ENCODE measurements around the gene RGS14. TPM values are rescaled to one million over a fixed set of nuclear protein-coding genes. Genes with fewer than 3 reads are reported as not detected.

Gene RGS14
- total and polyA plus RNA-seq, 12 donors = 2.2 to 9.6 (median 4.1) TPM

- 91 to 94% methylated on average over 13 of the region's 13 CpGs for WGBS, 2 donors
- no peak for DNase-seq
- Histone ChIP-seq H3K27me3 (no peaks in the 10 kb centered on the region), H3K4me3 (peak overlapping the region in 1 of 10 donors; percentile 67), H3K27ac (peak overlapping the region in 1 of 10 donors; percentile 97), H3K9me3 (no peaks in the 10 kb centered on the region), H3K36me3 (peaks cover 0 to 25% (median 7%) of the 10 kb centered on the region in 9 donors), H3K4me1 (peaks cover 14 to 79% (median 30%) of the 10 kb centered on the region in 9 donors)
- no peak for TF ChIP-seq CTCF (IDR thresholded peaks at IDR 0.05)
- ATAC-seq = no peak
- intact Hi-C loops (cut with DNase I) = loop anchor here in 4 of 10 donors (5.0 to 10.0 kb wide), 5 partner anchors 54 to 194 kb away; partner anchors contain the start of genes PDLIM7 (in 2 of the 4) and DOK3 (in 1 of the 4)
Observed at GRCh38 chr5:177310332-177310731, 47.4 kb upstream of the RGS14 start.

- intact Hi-C loops (cut with DNase I) = loop anchor here in 4 of 10 donors (5.0 to 10.0 kb wide), 5 partner anchors 54 to 194 kb away; partner anchors contain the start of genes PDLIM7 (in 2 of the 4) and DOK3 (in 1 of the 4)
- WGBS, 2 donors = 18 to 31% methylated on average over 15 to 20 of the region's 20 CpGs
- no peak for DNase-seq
- H3K4me1 ChIP-seq = peaks cover 14 to 74% (median 28%) of the 10 kb centered on the region in 9 donors
- H3K4me3 ChIP-seq = peak overlapping the region in 7 of 10 donors; percentile 51 to 70 (median 64)
- H3K36me3 ChIP-seq = peaks cover 0 to 20% (median 7%) of the 10 kb centered on the region in 9 donors
- H3K27ac ChIP-seq = peak overlapping the region in 1 of 10 donors; percentile 97
- no peaks in the 10 kb centered on the region for H3K27me3 ChIP-seq
- TF ChIP-seq CTCF (IDR thresholded peaks at IDR 0.05) = no peak
- no peaks in the 10 kb centered on the region for H3K9me3 ChIP-seq
- peak in 1 of 8 donors; percentile 12 for ATAC-seq
Observed at GRCh38 chr5:177310757-177311391, 46.9 kb upstream of the RGS14 start.

GRCh38 chr5:177311392-177311722 is 46.4 kb upstream of the RGS14 start:
- intact Hi-C loops (cut with DNase I) = loop anchor here in 4 of 10 donors (5.0 to 10.0 kb wide), 5 partner anchors 53 to 193 kb away; partner anchors contain the start of genes PDLIM7 (in 2 of the 4) and DOK3 (in 1 of the 4)
- peak in 5 of 8 donors; percentile 3 to 15 (median 6) for ATAC-seq

More at GRCh38 chr5:177311392-177311722, 46.4 kb upstream of the RGS14 start:
- 0 to 1% methylated on average over 20 to 23 of the region's 23 CpGs for WGBS, 2 donors
- Histone ChIP-seq H3K36me3 (peaks cover 0 to 19% (median 7%) of the 10 kb centered on the region in 9 donors), H3K27ac (peak overlapping the region in 1 of 10 donors; percentile 67), H3K4me3 (peak overlapping the region in 9 of 10 donors; percentile 39 to 70 (median 61)), H3K27me3 (no peaks in the 10 kb centered on the region), H3K4me1 (peaks cover 14 to 69% (median 28%) of the 10 kb centered on the region in 9 donors), H3K9me3 (no peaks in the 10 kb centered on the region)
- no peak for TF ChIP-seq CTCF (IDR thresholded peaks at IDR 0.05)
- DNase-seq = no peak
